Measurements from ENCODE around the gene GLB1L. TPM values are rescaled to one million over a fixed set of nuclear protein-coding genes. Genes with fewer than 3 reads are reported as not detected.
A peak's percentile ranks its signal among the peaks of the same experiment; 100 is the strongest.

Gene GLB1L
- total and polyA plus RNA-seq, 2 donors from 2014 or later = 19.7 to 20.6 TPM

GRCh38 chr2:219210886-219211362, 34.3 kb downstream of the GLB1L start:
- peaks cover 2 to 32% (median 20%) of the 10 kb centered on the region in 3 donors for H3K36me3 ChIP-seq (ENCODE audit: control insufficient read depth in 2 of 3, insufficient read depth in 3 of 3, low read length in 3 of 3)
- no peak overlapping the region for H3K27ac ChIP-seq (ENCODE audit: low read depth in 2 of 2, low read length in 2 of 2)
- H3K4me3 ChIP-seq (ENCODE audit: low read length in 3 of 3) = no peak overlapping the region
- no peak for DNase-seq
- no peak overlapping the region for H3K9ac ChIP-seq (ENCODE audit: low read length in 3 of 3)
- peaks cover 8 to 13% (median 9%) of the 10 kb centered on the region in 3 donors for H3K4me1 ChIP-seq (ENCODE audit: control insufficient read depth in 2 of 3, insufficient read depth in 2 of 3, low read depth in 1 of 3, low read length in 3 of 3)
- no peaks in the 10 kb centered on the region for H3K9me3 ChIP-seq (ENCODE audit: control insufficient read depth in 2 of 3, insufficient read depth in 1 of 3, low read length in 3 of 3)
- TF ChIP-seq CTCF (IDR thresholded peaks at IDR 0.05; ENCODE audit: borderline replicate concordance, extremely low read depth, insufficient read depth) = no peak
- FAIRE-seq = no peak
- intact Hi-C loops (cut with DNase I) = no loop called here
- H3K27me3 ChIP-seq (ENCODE audit: control insufficient read depth, insufficient read depth, low read length) = no peaks in the 10 kb centered on the region

- Histone ChIP-seq H3K4me3 (ENCODE audit: low read length in 3 of 3) (no peak overlapping the region), H3K9ac (ENCODE audit: low read length in 3 of 3) (no peak overlapping the region), H3K27me3 (ENCODE audit: control insufficient read depth, insufficient read depth, low read length) (no peaks in the 10 kb centered on the region), H3K27ac (ENCODE audit: low read depth in 2 of 2, low read length in 2 of 2) (no peak overlapping the region), H3K36me3 (ENCODE audit: control insufficient read depth in 2 of 3, insufficient read depth in 3 of 3, low read length in 3 of 3) (peaks cover 2 to 32% (median 20%) of the 10 kb centered on the region in 3 donors), H3K9me3 (ENCODE audit: control insufficient read depth in 2 of 3, insufficient read depth in 1 of 3, low read length in 3 of 3) (no peaks in the 10 kb centered on the region), H3K4me1 (ENCODE audit: control insufficient read depth in 2 of 3, insufficient read depth in 2 of 3, low read depth in 1 of 3, low read length in 3 of 3) (peaks cover 8 to 14% (median 9%) of the 10 kb centered on the region in 3 donors)
- FAIRE-seq = no peak
- TF ChIP-seq CTCF (IDR thresholded peaks at IDR 0.05; ENCODE audit: borderline replicate concordance, extremely low read depth, insufficient read depth) = no peak
- intact Hi-C loops (cut with DNase I) = no loop called here
- no peak for DNase-seq
Observed at GRCh38 chr2:219210196-219210885, 34.9 kb downstream of the GLB1L start.

GRCh38 chr2:219209236-219210195, 35.7 kb downstream of the GLB1L start:
- intact Hi-C loops (cut with DNase I) = no loop called here
- no peak for FAIRE-seq
- Histone ChIP-seq H3K27me3 (ENCODE audit: control insufficient read depth, insufficient read depth, low read length) (no peaks in the 10 kb centered on the region), H3K9me3 (ENCODE audit: control insufficient read depth in 2 of 3, insufficient read depth in 1 of 3, low read length in 3 of 3) (no peaks in the 10 kb centered on the region), H3K27ac (ENCODE audit: low read depth in 2 of 2, low read length in 2 of 2) (no peak overlapping the region), H3K36me3 (ENCODE audit: control insufficient read depth in 2 of 3, insufficient read depth in 3 of 3, low read length in 3 of 3) (peaks cover 2 to 31% (median 20%) of the 10 kb centered on the region in 3 donors), H3K4me3 (ENCODE audit: low read length in 3 of 3) (no peak overlapping the region), H3K9ac (ENCODE audit: low read length in 3 of 3) (no peak overlapping the region), H3K4me1 (ENCODE audit: control insufficient read depth in 2 of 3, insufficient read depth in 2 of 3, low read depth in 1 of 3, low read length in 3 of 3) (peaks cover 8 to 14% (median 9%) of the 10 kb centered on the region in 3 donors)
- DNase-seq = peak in 1 of 5 donors; percentile 62
- no peak for TF ChIP-seq CTCF (IDR thresholded peaks at IDR 0.05; ENCODE audit: borderline replicate concordance, extremely low read depth, insufficient read depth)
